Lower leg skin (tissue), 3 donors: Measurements from ENCODE around the gene CAMTA1.

Experiments used
- POLR2A ChIP-seq, 2 donors: fragments of 450-650 bp; IDR thresholded peaks; one replicate each; pipeline ENCODE4 v1.6.1; 2016 to 2017; ENCODE audit warnings: antibody characterized with exemption in 2 of 2, mild to moderate bottlenecking in 1 of 2, moderate library complexity in 1 of 2
- TF ChIP-seq, protein P1 (sequence below), 3 donors: fragments of 450-650 bp; IDR thresholded peaks; one replicate each; pipeline ENCODE4 v1.5.1; 2016; ENCODE audit warnings: antibody characterized with exemption in 3 of 3, mild to moderate bottlenecking in 3 of 3, moderate library complexity in 2 of 3

- TF ChIP-seq, protein P1, sequence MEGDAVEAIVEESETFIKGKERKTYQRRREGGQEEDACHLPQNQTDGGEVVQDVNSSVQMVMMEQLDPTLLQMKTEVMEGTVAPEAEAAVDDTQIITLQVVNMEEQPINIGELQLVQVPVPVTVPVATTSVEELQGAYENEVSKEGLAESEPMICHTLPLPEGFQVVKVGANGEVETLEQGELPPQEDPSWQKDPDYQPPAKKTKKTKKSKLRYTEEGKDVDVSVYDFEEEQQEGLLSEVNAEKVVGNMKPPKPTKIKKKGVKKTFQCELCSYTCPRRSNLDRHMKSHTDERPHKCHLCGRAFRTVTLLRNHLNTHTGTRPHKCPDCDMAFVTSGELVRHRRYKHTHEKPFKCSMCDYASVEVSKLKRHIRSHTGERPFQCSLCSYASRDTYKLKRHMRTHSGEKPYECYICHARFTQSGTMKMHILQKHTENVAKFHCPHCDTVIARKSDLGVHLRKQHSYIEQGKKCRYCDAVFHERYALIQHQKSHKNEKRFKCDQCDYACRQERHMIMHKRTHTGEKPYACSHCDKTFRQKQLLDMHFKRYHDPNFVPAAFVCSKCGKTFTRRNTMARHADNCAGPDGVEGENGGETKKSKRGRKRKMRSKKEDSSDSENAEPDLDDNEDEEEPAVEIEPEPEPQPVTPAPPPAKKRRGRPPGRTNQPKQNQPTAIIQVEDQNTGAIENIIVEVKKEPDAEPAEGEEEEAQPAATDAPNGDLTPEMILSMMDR (IDR thresholded peaks at IDR 0.05) = no peak
- no peak for TF ChIP-seq POLR2A (IDR thresholded peaks at IDR 0.05)
These were observed 374.0 kb downstream of the CAMTA1 start for GRCh38 chr1:7159116-7159781.
